ENCODE data around the gene KCNIP3.

- TF ChIP-seq POLR2AphosphoS5 (IDR thresholded peaks at IDR 0.05; ENCODE audit: insufficient read depth in 1 of 2, low read depth in 1 of 2), result no peak
- TF ChIP-seq CTCF (IDR thresholded peaks at IDR 0.05), result peak in 1 of 3 experiments; percentile 14
Measured at GRCh38 chr2:95314964-95315611, 17.9 kb downstream of the KCNIP3 start.

Measured in vagina (tissue), 2 donors.